ENCODE measurements around the gene MACF1.

DNA sequence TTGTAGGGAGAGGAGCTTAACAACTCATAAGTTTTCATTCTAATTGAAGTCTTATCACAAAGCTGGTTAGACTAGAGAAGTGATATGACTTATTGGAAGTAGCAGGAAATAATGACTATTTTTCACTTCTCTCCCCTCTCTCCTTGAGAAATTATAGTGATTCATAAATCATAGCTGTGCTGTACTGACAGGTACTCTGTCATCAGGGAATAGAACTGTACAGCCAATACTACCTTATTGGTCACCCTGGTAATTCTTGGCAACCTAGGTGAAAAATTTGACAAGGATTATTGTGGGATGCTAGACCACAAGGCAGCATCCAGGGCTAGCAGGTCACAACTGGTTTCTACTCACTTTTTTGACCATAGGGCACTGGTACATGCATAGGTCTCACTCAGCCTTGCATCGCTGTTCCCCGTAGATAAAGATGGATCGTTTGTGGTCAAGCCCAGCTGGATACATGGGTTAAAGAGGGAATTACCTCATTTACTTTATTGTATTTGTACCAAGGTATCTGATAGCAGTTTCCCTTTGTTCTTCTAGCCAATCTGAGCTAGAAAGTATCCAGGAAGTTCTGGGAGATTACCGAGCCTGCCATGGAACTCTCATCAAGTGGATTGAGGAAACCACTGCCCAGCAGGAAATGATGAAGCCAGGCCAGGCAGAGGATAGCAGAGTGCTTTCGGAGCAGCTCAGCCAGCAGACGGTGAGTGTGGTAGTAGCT lies 113.6 kb downstream of the MACF1 start:
- TF ChIP-seq, protein P1, sequence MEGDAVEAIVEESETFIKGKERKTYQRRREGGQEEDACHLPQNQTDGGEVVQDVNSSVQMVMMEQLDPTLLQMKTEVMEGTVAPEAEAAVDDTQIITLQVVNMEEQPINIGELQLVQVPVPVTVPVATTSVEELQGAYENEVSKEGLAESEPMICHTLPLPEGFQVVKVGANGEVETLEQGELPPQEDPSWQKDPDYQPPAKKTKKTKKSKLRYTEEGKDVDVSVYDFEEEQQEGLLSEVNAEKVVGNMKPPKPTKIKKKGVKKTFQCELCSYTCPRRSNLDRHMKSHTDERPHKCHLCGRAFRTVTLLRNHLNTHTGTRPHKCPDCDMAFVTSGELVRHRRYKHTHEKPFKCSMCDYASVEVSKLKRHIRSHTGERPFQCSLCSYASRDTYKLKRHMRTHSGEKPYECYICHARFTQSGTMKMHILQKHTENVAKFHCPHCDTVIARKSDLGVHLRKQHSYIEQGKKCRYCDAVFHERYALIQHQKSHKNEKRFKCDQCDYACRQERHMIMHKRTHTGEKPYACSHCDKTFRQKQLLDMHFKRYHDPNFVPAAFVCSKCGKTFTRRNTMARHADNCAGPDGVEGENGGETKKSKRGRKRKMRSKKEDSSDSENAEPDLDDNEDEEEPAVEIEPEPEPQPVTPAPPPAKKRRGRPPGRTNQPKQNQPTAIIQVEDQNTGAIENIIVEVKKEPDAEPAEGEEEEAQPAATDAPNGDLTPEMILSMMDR (IDR thresholded peaks at IDR 0.05), result no peak
- no peak for TF ChIP-seq EZH2 (IDR thresholded peaks at IDR 0.05; ENCODE audit: borderline replicate concordance, insufficient read depth, low read depth, low read length, poor library complexity, severe bottlenecking)
